GM18517 (cell line): ENCODE measurements around the gene KYAT1.
A peak's percentile ranks its signal among the peaks of the same experiment; 100 is the strongest.

Source experiments
- ATAC-seq: cut with Tn5 transposase; IDR thresholded peaks from one replicate; pipeline ENCODE4 v1.9.1; 2021; ENCODE audit warnings: mild to moderate bottlenecking, moderate library complexity; ENCODE audit not compliant: unreplicated experiment

Gene KYAT1

DNA sequence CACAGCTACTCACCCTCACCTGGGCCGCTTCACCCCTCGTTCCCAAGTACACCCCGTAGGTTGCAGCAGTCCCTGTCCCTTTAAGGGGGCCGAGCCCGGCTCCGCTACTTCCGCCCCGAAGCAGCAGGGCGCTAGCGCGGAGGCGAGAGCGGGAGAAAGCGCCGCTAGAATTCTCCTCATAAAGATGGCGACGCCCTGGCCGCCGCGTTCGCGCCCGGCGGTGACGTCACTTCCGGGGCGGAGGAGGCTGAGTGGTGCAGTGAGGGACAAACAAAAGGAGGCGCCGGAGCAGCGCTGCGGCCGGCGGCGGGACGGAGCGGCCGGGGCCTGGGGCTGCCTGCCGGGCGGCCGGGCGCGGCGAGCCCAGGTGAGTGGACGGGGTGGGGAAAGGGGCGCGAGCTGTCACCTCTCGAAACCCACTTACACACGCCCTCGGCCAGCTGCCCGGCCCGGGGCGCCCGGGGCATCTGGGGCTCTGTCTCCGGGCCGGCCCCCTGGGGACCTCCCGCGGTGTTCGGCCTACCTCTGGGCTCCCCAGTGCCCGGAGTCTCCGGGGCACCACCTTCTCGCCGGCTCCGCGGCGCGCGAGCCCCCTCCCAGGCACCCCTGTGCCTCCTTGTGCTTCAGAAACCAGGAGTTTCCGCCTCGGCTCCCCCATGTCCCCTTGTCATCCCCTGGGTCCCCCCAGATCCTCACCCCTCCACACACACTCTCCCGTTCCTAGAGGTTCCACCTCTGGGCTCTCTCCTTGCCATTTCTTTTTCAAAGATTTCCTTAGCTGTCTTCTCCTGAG, at the start of gene KYAT1, which contains the start of gene LRRC8A:
KYAT1 (minus strand) TSS at position 67 of the 793 bp plus-strand sequence. CDS start 36,545 bp downstream, outside the sequence.
LRRC8A (plus strand) TSS at position 250 of the 793 bp plus-strand sequence. CDS start 25,032 bp downstream, outside the sequence.
- peak; percentile 90 for ATAC-seq

GRCh38 chr9:128929560-128929959, 47.8 kb upstream of the KYAT1 start:
- ATAC-seq = no peak

- no peak for ATAC-seq
Measured at GRCh38 chr9:128928624-128929023, 46.9 kb upstream of the KYAT1 start.

DNA sequence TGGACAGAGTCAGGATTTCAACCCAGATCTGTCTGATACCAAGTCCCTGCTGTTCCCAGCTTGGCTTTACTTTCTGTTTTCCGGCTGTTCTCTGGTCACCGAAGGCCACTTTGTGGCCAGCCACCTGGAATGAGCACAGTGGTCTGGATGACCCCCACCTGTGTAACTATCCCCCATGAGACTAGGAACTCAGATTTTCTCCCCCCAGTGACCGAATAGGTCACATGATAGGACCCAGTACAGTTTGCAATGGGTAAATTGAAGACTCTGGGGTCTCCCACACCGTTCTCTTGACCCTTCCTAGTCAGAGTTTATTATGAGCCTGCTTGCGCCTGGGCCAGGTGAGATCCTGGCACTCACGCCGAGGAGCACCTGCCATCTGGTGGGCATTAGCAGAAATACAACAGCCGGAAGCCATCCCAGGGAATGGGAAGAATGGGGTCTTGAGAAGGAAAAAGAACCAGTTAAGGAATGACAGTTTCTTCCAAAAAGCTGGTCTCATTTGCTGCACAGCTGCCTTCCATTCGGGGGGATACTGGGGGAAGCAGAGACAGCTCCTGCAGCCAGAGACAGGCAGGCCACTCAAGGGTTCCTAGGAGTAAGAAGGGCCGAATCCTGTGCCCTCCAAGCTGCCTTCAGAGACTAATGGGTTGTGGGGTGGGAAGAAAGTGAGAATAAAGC, 46.1 kb upstream of the KYAT1 start:
- no peak for ATAC-seq

DNA sequence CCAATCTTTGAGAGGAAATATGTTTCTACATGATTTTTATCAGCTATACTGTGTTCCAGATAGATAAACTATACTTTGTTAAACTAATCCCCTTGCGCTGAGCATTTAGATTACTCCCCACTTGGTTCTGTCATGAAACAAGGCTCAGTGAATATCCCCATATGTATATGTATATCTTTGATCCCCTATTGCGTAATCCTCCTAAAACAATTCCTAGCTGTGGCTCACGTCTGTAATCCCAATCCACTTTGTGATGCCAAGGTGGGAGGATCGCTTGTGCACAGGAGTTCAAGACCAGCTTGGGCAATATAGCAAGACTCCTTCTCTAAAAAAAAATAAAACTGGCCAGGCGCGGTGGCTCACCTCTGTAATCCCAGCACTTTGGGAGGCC, 41.7 kb upstream of the KYAT1 start:
- no peak for ATAC-seq

DNA sequence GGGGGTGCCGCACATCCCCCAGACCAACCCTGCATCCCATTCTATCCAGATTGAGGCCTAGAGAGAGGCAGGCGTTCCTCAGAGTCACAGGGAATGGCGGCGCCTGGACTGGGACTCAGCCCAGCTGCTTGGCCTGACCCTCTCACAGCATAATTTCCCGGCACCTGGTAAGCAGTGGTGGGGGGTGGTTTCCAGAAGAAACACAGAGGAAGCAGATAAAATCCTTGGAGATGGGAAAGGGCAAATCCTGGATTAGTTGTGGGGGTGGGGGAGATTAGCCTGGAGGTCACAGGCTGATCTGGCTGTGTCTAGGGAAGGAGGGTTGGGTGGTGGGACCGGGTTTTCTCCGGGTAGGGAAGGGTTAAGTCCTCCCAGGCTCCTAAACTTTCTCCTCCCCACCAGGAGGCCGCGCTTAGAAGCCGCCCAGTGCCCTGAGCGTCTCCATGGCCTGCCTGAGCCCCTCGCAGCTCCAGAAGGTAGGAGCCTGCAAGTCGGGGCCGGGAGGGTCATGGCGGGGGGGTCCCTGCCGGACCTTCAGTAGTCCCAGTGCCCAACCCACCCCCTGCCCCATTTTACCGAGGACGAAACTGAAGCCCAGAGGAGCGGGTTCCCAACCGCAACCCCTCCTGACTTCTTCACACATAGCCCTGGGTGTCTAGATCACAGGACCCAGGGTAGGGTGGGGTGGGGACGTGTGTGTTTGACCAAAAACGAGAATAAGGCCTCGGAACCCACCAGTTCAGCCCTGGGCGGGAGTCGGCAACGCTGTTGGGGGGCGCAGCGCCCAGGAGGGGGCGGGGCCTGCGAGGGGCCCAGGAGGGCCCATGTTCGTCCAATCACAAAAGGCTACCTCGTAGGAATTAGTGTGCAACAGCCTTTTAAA, 40.4 kb upstream of the KYAT1 start:
- no peak for ATAC-seq

GRCh38 chr9:128920381-128921058, 38.8 kb upstream of the KYAT1 start, which contains the start of gene PHYHD1:
Gene PHYHD1, plus strand, starts transcription at chr9:128920982. Its CDS starts 1,342 bp downstream, at chr9:128922324.
- ATAC-seq = no peak

DNA sequence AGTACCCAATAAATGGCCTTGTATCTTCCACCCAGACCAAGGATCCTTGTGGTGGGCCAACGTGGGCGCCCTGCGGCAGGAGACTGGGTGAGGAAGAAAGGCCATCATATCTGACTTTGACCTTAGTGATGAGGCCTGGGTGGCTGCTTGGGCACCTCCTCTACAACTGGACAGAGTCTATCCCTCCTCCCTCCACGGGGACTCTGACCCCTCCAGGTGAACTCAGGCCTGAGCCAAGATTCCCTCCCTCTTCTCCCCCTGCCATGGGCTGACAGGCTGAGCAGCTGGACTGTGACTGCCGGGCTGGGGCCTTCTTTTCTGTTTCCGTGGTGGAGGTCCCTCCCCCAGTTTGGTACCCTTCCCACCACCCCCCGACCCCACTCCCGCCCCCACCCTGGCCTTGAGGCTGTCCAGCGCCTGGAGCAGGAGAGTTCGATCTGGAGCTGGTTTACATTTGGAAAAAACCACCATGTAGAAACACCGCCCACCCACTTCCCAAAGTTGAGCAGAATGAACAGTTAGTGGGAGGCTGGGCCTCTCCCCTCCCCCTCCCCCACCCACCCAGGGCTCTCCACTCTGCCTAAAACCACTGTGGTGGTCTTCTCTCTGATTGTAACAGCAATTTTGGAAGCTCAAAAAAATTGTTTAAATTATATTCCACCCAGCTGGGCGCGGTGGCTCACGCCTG, 37.8 kb upstream of the KYAT1 start:
- no peak for ATAC-seq

DNA sequence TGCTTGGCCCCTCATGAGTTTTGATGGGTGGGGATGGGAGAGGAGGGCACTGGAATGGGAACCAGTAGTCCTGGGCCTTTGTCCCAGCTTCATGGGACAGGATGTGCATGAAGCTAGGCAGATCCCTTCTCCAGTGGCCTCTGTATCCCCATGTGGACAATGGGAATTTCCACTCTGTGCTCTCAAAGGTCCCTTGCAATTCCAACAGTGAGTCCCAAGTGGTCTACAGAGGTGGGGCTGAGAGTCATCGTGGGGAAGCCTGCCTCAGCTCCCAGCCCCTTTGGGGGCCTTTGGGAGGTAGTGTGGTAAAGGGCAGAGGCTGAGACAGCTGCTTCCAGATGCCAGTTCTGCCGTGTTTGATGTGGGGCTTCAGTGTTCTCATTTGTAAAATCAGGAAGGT, 37.2 kb upstream of the KYAT1 start:
- no peak for ATAC-seq

DNA sequence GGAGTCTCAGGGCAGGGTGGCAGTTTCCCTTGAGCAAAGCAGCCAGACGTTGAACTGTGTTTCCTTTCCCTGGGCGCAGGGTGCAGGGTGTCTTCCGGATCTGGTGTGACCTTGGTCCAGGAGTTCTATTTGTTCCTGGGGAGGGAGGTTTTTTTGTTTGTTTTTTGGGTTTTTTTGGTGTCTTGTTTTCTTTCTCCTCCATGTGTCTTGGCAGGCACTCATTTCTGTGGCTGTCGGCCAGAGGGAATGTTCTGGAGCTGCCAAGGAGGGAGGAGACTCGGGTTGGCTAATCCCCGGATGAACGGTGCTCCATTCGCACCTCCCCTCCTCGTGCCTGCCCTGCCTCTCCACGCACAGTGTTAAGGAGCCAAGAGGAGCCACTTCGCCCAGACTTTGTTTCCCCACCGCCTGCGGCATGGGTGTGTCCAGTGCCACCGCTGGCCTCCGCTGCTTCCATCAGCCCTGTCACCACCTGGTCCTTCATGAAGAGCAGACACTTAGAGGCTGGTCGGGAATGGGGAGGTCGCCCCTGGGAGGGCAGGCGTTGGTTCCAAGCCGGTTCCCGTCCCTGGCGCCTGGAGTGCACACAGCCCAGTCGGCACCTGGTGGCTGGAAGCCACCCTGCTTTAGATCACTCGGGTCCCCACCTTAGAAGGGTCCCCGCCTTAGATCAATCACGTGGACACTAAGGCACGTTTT, 35.5 kb upstream of the KYAT1 start:
- ATAC-seq = no peak

- ATAC-seq = no peak
Measured at GRCh38 chr9:128916745-128917144, 35.0 kb upstream of the KYAT1 start.

GRCh38 chr9:128916204-128916603, 34.5 kb upstream of the KYAT1 start:
- ATAC-seq = no peak

- ATAC-seq = no peak
Measured at GRCh38 chr9:128913995-128914772, 32.4 kb upstream of the KYAT1 start.

DNA sequence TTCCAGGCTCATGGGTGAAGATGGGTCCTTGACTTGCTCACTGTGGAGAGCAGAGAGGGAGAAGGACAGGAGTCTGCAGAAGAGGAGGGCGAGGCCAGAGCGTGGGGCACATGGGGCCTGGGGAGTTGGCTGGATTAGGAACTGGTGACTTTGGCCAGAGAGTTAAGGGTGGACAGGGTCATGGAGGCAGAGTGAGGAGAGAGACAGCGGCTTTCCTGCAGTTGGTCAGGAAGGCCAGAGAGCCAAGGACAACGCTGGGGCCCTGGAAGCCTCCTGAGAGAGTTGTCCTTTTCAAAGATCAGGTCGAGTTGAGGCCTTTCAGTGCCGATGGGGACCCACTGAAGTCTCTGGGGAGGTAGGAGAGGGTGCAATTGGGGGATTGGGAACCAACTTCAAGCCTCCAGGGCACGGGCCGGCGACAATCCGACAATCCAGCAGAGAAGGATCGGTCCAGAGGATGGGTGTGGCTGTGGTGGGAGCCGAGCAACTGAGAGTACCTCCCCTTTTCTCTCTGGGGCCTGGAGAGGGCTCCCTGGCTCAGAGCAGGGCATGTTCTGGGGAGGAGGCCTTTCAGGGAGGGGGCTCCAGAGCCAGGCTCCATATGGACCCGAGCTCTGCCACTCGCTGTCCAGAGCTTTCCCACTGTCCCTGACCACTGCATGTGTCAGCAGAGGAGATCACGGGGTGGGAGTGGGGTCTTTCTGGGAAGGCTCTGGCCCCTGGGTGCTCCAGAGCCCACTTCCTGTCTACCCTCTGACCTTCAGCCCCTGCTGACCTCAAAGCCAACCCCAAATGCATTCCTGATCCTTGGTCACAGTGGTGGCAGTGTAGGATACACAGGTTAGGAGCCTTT, 31.5 kb upstream of the KYAT1 start:
- no peak for ATAC-seq

DNA sequence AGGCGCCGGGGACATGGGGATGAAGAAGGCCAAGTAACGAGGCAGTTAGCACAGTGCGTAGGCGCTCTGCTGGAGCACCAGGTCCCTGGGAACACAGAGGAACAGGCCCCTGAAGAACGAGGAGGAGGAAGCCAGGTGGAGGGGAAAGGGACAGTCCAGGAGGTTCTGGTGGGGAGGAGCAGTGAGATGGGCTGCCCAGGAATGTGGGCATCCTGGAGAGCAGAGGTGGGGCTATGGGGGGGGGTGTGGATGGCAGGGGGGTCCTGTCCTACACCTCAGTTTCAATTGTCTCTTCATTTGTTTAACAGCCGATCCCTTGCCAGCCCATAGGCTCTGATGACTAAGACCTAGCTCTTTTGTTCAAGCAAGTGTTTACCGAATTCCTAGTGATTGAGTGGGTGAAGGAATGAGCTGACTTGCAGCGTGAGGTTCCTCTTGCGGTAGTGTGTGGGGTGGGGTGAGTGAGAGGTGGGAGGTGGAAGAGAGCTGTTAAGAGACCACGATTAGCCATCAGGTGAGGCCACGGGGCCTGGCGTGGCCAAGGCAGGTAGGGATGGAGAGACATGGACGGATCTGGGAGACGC, 30.6 kb upstream of the KYAT1 start:
- ATAC-seq = no peak

DNA sequence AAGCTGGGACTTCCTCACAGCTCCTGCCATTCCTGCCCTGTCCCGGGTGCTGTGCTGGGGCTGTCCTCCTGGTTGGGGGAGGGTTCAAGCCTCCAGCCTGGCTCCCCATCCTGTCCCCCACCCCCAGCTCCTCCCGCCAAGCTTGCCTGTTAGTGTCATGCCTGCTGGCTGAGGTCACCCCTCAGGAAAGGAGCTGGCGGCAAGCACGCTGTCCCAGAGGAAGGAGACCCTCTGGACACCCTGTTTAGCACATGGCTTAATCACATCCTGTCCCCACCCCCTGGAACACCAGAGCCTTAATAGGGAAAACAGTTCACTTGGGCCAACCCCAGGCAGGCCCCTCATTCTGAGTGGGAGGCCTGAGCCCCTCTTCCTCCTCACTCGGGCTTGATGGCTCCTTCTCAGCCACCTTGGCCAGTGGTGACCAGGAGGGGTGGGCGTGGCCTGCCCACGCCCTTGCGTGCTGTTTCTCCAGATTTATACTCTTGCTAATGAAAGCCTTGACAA, 29.8 kb upstream of the KYAT1 start:
- no peak for ATAC-seq

DNA sequence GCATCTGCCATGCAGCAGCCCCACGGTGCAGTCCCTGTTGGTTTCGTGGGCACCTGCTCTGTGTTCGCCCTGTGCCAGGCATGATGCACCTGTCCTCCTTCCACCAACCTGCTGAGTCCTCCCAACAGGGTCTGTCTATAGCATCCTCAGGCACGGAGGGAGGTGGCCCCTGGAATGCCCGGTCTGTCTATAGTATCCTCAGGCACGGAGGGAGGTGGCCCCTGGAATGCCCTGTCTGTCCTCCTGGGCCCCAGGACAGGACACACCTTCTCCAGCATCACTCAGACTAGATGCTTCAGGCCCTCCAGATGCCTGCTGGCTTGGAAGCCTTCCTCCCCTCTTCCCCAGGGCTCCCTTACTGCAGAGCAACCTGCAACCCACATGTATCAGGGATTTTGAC, 29.2 kb upstream of the KYAT1 start:
- ATAC-seq = no peak
